Measurements from ENCODE around the gene TMEM106C.

The TMEM106C gene

GRCh38 chr12:47963340-47964040 is at the start of gene TMEM106C:
Gene TMEM106C (plus strand): TSS chr12:47963596. CDS start chr12:47964237, 641 bp downstream.
- DNase-seq (ENCODE audit: low read depth): peak; percentile 89

GRCh38 chr12:47920913-47921312 is 42.5 kb upstream of the TMEM106C start:
- DNase-seq (ENCODE audit: low read depth): no peak

GRCh38 chr12:47921907-47922306 is 41.5 kb upstream of the TMEM106C start:
- no peak for DNase-seq (ENCODE audit: low read depth)

GRCh38 chr12:47927346-47927745 is 36.0 kb upstream of the TMEM106C start:
- DNase-seq (ENCODE audit: low read depth): no peak

- DNase-seq (ENCODE audit: low read depth): no peak
Measured at GRCh38 chr12:47930634-47931033, 32.8 kb upstream of the TMEM106C start.

- no peak for DNase-seq (ENCODE audit: low read depth)
Measured at GRCh38 chr12:47931187-47931586, 32.2 kb upstream of the TMEM106C start.

GRCh38 chr12:47935184-47935583 is 28.2 kb upstream of the TMEM106C start:
- DNase-seq (ENCODE audit: low read depth): peak; percentile 22

- peak; percentile 63 for DNase-seq (ENCODE audit: low read depth)
Measured at GRCh38 chr12:47938093-47938492, 25.3 kb upstream of the TMEM106C start.

- DNase-seq (ENCODE audit: low read depth): no peak
Measured at GRCh38 chr12:47938594-47938993, 24.8 kb upstream of the TMEM106C start.

GRCh38 chr12:47939009-47939601 is 24.3 kb upstream of the TMEM106C start:
- DNase-seq (ENCODE audit: low read depth): no peak

- DNase-seq (ENCODE audit: low read depth): no peak
Measured at GRCh38 chr12:47940773-47941474, 22.5 kb upstream of the TMEM106C start.

GRCh38 chr12:47941475-47941780 is 22.0 kb upstream of the TMEM106C start:
- no peak for DNase-seq (ENCODE audit: low read depth)

- DNase-seq (ENCODE audit: low read depth): no peak
Measured at GRCh38 chr12:47941871-47942613, 21.4 kb upstream of the TMEM106C start.

- no peak for DNase-seq (ENCODE audit: low read depth)
Measured at GRCh38 chr12:47942614-47943225, 20.7 kb upstream of the TMEM106C start.

- no peak for DNase-seq (ENCODE audit: low read depth)
Measured at GRCh38 chr12:47943623-47944340, 19.6 kb upstream of the TMEM106C start.

- DNase-seq (ENCODE audit: low read depth): no peak
Measured at GRCh38 chr12:47944685-47945340, 18.6 kb upstream of the TMEM106C start.

- DNase-seq (ENCODE audit: low read depth): no peak
Measured at GRCh38 chr12:47945341-47945728, 18.1 kb upstream of the TMEM106C start.

GRCh38 chr12:47946413-47947323 is 16.7 kb upstream of the TMEM106C start:
- peak; percentile 55 for DNase-seq (ENCODE audit: low read depth)

- DNase-seq (ENCODE audit: low read depth): no peak
Measured at GRCh38 chr12:47947341-47947740, 16.1 kb upstream of the TMEM106C start.
